ENCODE measurements around the gene ANKS3.
"Not testable (repeated sequence)": the region's sequence is repeated elsewhere in the genome, so short reads cannot be mapped to it uniquely, and the experiment has no call there.

The ANKS3 gene

DNA sequence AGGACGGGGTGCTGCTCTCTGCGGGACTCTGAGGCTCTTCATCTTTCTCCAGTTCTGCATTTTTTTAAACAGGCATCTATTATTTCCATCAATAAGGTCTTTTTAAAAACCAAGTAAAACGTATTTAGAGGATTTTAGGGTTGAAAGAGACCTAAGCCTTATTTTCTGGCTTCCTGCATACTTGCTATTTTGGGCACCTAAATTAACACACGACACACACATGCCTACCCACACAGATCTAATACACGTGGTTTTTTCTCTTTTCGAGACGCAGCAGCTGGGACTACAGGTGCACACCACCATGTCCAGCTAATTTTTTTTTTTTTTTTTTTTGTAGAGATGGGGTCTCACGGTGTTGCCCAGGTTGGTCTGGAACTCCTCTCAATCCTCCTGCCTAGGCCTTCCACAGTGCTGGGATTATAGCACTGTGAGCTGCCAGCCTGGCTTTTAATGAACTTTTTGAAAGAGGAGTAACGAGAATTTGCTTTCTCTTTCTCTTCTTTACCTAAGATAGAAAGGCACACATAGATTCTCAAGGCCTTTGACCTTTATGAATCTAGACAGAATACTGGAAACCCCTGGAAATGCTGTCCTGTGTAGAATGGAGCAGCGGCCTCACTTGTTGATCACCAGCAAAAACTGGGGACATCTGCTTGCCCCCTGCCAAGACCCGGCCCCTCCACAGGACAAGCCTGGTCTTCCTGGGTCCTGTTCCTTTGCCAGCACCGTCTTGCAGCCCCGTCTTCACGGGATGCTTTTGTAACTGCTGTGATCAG lies 14.0 kb upstream of the ANKS3 start:
- H3K4me3 ChIP-seq (ENCODE audit: low read length), result no peak overlapping the region
- DNase-seq (ENCODE audit: low read depth), result no peak
- no peak for TF ChIP-seq CTCF (IDR thresholded peaks at IDR 0.05; ENCODE audit: insufficient read depth, low read depth, low read length, missing control alignments)

- DNase-seq (ENCODE audit: low read depth), result no peak
- no peak overlapping the region for H3K4me3 ChIP-seq (ENCODE audit: low read length)
- no peak for TF ChIP-seq CTCF (IDR thresholded peaks at IDR 0.05; ENCODE audit: insufficient read depth, low read depth, low read length, missing control alignments)
These were observed 13.0 kb upstream of the ANKS3 start for GRCh38 chr16:4746991-4747574.

GRCh38 chr16:4746215-4746614 lies 12.1 kb upstream of the ANKS3 start:
- DNase-seq (ENCODE audit: low read depth), result no peak
- no peak overlapping the region for H3K4me3 ChIP-seq (ENCODE audit: low read length)
- no peak for TF ChIP-seq CTCF (IDR thresholded peaks at IDR 0.05; ENCODE audit: insufficient read depth, low read depth, low read length, missing control alignments)

DNA sequence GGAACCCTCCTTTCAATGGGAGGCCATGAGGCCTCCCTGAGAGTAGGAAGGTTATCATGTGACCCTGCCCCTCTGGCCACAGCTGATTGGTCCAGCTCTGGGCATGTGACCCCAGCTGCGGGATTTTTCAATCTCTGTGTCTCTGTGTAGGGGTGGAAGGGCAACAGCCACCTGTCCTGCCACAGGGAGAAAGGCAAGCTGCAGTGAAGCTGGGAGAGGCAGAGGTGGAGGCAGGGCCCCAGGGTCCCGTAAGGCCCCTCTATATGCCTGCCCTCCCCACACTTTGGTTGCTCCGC lies 11.2 kb upstream of the ANKS3 start:
- H3K4me3 ChIP-seq (ENCODE audit: low read length), result no peak overlapping the region
- no peak for TF ChIP-seq CTCF (IDR thresholded peaks at IDR 0.05; ENCODE audit: insufficient read depth, low read depth, low read length, missing control alignments)
- no peak for DNase-seq (ENCODE audit: low read depth)

- TF ChIP-seq CTCF (IDR thresholded peaks at IDR 0.05; ENCODE audit: insufficient read depth, low read depth, low read length, missing control alignments), result no peak
- DNase-seq (ENCODE audit: low read depth), result no peak
- no peak overlapping the region for H3K4me3 ChIP-seq (ENCODE audit: low read length)
These were observed 10.6 kb upstream of the ANKS3 start for GRCh38 chr16:4744555-4745273.

- TF ChIP-seq CTCF (IDR thresholded peaks at IDR 0.05; ENCODE audit: insufficient read depth, low read depth, low read length, missing control alignments), result no peak
- peak; percentile 40 for DNase-seq (ENCODE audit: low read depth)
- H3K4me3 ChIP-seq (ENCODE audit: low read length), result peak overlapping the region; percentile 39
These were observed 9.3 kb upstream of the ANKS3 start for GRCh38 chr16:4743226-4743878.

GRCh38 chr16:4738370-4738769 lies 4.3 kb upstream of the ANKS3 start:
- not testable (repeated sequence) for H3K4me3 ChIP-seq (ENCODE audit: low read length); DNase-seq (ENCODE audit: low read depth)
